Mononuclear cell (primary cell): ENCODE results near the gene ADPRHL1. TPM values are rescaled to one million over a fixed set of nuclear protein-coding genes. Genes with fewer than 3 reads are reported as not detected.

Source experiments
- H3K27me3 ChIP-seq: 2 replicates; pipeline ENCODE4 v1.6.0; 2011; ENCODE audit warnings: low read length, control low read depth; ENCODE audit not compliant: insufficient read depth
- H3K4me1 ChIP-seq: 2 replicates; pipeline ENCODE4 v1.5.1; 2011; ENCODE audit warnings: mild to moderate bottlenecking, low read length, control low read depth; ENCODE audit not compliant: insufficient read depth
- H3K4me3 ChIP-seq: 2 replicates; pipeline ENCODE4 v1.5.1; 2011; ENCODE audit warnings: mild to moderate bottlenecking, low read length, moderate library complexity
- H3K9me3 ChIP-seq: 2 replicates; pipeline ENCODE4 v1.5.1; 2011; ENCODE audit warnings: low read depth, mild to moderate bottlenecking, control low read depth, low read length
- total RNA-seq: library from RNA; depleted of rRNA; stranded (reverse); fragments of >200 nt; gene quantifications from one replicate; pipeline ENCODE4 v1.2.3, GENCODE V29; 2012

ADPRHL1 gene
- total RNA-seq, 1 donor = 0.52 TPM

DNA sequence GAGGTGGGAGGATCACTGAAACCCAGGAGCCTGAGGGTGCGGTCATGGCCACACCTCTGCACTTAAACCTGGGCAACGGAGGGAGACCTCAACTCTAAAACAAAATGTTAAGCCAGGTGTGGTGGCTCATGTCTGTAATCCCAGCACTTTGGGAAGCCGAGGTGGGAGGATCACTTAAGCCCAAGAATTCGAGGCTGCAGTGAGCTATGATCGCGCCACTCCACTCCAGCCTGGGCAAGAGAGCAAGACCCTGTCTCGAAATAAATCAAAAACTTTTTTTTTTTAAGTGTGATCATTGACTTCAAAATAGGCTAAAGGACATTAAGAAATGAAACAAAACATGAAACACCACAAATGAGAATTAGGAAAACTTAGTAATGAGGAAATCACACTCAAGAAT is 16.3 kb upstream of the ADPRHL1 start:
- Histone ChIP-seq H3K27me3 (no peaks in the 10 kb centered on the region), H3K9me3 (no peaks in the 10 kb centered on the region), H3K4me3 (no peak overlapping the region), H3K4me1 (peaks cover 9% of the 10 kb centered on the region)

GRCh38 chr13:113468472-113469201 is 15.3 kb upstream of the ADPRHL1 start:
- Histone ChIP-seq H3K4me3 (no peak overlapping the region), H3K9me3 (no peaks in the 10 kb centered on the region), H3K27me3 (no peaks in the 10 kb centered on the region), H3K4me1 (no peaks in the 10 kb centered on the region)

DNA sequence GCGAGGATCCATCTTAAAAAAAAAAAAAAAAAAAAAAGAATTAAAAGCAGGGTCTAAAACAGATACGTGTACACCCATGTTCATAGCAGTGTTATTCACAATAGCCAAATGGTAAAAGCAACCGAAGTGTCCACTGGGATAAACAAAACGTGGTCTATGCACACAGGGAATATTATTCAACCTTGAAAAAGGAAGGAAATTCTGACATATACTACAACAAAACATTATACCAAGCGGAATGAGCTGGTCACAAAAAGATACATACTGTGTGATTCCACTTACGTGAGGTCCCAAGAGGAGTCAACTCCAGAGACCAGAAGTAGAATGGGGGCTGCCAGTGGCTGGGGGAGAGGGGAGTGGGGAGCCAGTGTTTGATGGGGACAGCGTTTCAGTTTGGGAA is 14.7 kb upstream of the ADPRHL1 start:
- H3K27me3 ChIP-seq = no peaks in the 10 kb centered on the region
- no peaks in the 10 kb centered on the region for H3K9me3 ChIP-seq
- H3K4me1 ChIP-seq = no peaks in the 10 kb centered on the region

GRCh38 chr13:113466383-113466782 is 13.1 kb upstream of the ADPRHL1 start:
- H3K9me3 ChIP-seq = no peaks in the 10 kb centered on the region
- no peak overlapping the region for H3K4me3 ChIP-seq
- H3K4me1 ChIP-seq = no peaks in the 10 kb centered on the region
- H3K27me3 ChIP-seq = no peaks in the 10 kb centered on the region

More for the DNA sequence above, 14.7 kb upstream of the ADPRHL1 start:
- no peak overlapping the region for H3K4me3 ChIP-seq

GRCh38 chr13:113465300-113465699 is 12.0 kb upstream of the ADPRHL1 start:
- no peak overlapping the region for H3K4me3 ChIP-seq
- no peaks in the 10 kb centered on the region for H3K4me1 ChIP-seq

GRCh38 chr13:113464476-113464875 is 11.2 kb upstream of the ADPRHL1 start:
- Histone ChIP-seq H3K9me3 (no peaks in the 10 kb centered on the region), H3K4me1 (no peaks in the 10 kb centered on the region), H3K27me3 (no peaks in the 10 kb centered on the region), H3K4me3 (no peak overlapping the region)

More at GRCh38 chr13:113465300-113465699, 12.0 kb upstream of the ADPRHL1 start:
- no peaks in the 10 kb centered on the region for H3K27me3 ChIP-seq
- H3K9me3 ChIP-seq = no peaks in the 10 kb centered on the region

- H3K4me1 ChIP-seq = no peaks in the 10 kb centered on the region
- H3K27me3 ChIP-seq = no peaks in the 10 kb centered on the region
- no peak overlapping the region for H3K4me3 ChIP-seq
- H3K9me3 ChIP-seq = no peaks in the 10 kb centered on the region
Measured at GRCh38 chr13:113461022-113461751, 7.9 kb upstream of the ADPRHL1 start.

GRCh38 chr13:113460599-113460998 is 7.3 kb upstream of the ADPRHL1 start:
- H3K4me1 ChIP-seq = no peaks in the 10 kb centered on the region
- no peak overlapping the region for H3K4me3 ChIP-seq
- H3K9me3 ChIP-seq = no peaks in the 10 kb centered on the region
- H3K27me3 ChIP-seq = no peaks in the 10 kb centered on the region

- Histone ChIP-seq H3K4me3 (no peak overlapping the region), H3K9me3 (no peaks in the 10 kb centered on the region), H3K4me1 (no peaks in the 10 kb centered on the region), H3K27me3 (no peaks in the 10 kb centered on the region)
Measured at GRCh38 chr13:113460064-113460555, 6.8 kb upstream of the ADPRHL1 start.

DNA sequence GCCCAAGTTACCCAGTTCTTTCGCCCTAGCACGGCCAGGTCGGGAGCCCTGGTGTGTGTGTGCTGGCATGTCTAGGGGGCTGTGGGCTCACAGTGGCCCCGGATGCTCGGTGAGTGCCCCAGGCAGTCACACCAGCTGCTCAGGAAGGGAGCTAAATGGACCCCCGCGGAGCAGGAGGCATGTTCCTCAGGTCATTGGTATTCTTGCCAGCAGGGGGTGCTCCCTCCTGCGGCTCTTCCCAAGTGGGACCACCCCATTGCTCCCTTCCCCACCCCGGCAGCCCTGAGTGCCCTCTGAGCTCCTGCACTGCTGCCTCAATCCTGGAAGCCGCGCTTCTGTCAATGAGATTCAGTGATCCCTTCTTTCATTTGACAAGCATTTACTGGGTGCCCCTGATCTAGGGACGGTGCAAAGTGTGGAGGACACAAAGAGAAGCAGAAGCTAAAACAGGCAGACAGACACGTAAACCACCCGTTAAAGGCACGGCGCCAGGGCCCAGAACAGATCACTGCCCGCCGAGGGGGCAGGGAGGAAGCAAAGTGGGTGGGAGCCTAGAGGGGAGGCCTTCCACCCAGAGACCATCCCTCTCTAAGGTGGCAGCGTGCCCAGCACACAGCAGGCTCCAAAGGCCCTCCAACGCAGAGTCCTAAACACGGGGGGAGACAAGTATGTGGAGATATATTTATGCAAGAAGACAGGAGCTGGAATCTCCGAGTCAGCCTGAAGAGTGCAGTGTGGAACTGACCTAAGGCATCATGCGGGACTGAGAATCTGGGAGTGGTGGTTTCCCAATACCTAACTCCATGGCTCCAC is 5.2 kb upstream of the ADPRHL1 start:
- no peaks in the 10 kb centered on the region for H3K4me1 ChIP-seq
- no peaks in the 10 kb centered on the region for H3K27me3 ChIP-seq
- no peaks in the 10 kb centered on the region for H3K9me3 ChIP-seq
- no peak overlapping the region for H3K4me3 ChIP-seq

GRCh38 chr13:113457510-113457909 is 4.2 kb upstream of the ADPRHL1 start:
- Histone ChIP-seq H3K9me3 (no peaks in the 10 kb centered on the region), H3K4me1 (no peaks in the 10 kb centered on the region), H3K4me3 (no peak overlapping the region), H3K27me3 (no peaks in the 10 kb centered on the region)

GRCh38 chr13:113456116-113456702 is 2.9 kb upstream of the ADPRHL1 start:
- Histone ChIP-seq H3K4me3 (no peak overlapping the region), H3K9me3 (no peaks in the 10 kb centered on the region), H3K4me1 (no peaks in the 10 kb centered on the region), H3K27me3 (no peaks in the 10 kb centered on the region)

DNA sequence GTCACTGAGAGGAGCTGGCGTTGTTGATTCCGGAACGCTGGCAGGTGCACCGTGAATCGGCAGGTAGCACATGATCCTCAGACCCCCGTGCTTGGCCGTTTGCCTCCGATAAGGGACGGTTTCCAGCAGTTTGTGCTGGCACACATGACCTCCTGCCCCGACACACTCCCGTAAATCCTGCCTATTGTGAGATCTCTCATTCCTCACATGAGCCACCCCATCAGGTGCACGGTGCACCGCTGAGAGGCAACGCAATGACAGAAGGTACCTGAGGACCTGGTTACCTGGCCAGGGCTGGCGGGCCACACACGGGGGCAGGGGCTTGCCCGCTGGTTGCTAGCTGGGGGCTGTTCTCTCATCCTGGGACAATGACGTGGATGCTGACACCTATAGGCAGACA is 2.1 kb upstream of the ADPRHL1 start:
- Histone ChIP-seq H3K27me3 (no peaks in the 10 kb centered on the region), H3K4me1 (no peaks in the 10 kb centered on the region), H3K9me3 (no peaks in the 10 kb centered on the region), H3K4me3 (no peak overlapping the region)

GRCh38 chr13:113454936-113455335 is 1.6 kb upstream of the ADPRHL1 start:
- no peaks in the 10 kb centered on the region for H3K4me1 ChIP-seq
- H3K27me3 ChIP-seq = no peaks in the 10 kb centered on the region
- no peaks in the 10 kb centered on the region for H3K9me3 ChIP-seq
- no peak overlapping the region for H3K4me3 ChIP-seq

GRCh38 chr13:113452466-113452865 is 822 bp downstream of the ADPRHL1 start:
- no peaks in the 10 kb centered on the region for H3K4me1 ChIP-seq

More at GRCh38 chr13:113452466-113452865, 822 bp downstream of the ADPRHL1 start:
- Histone ChIP-seq H3K4me3 (no peak overlapping the region), H3K27me3 (no peaks in the 10 kb centered on the region), H3K9me3 (no peaks in the 10 kb centered on the region)
